Psoas muscle (tissue), 8 donors: ENCODE data around the gene DSE. TPM values are rescaled to one million over a fixed set of nuclear protein-coding genes. Genes with fewer than 3 reads are reported as not detected.

Source experiments
- ATAC-seq, 4 donors: fragments of 200-7000 bp; cut with Tn5 transposase; one replicate each; pipeline ENCODE4 v1.9.1; 2020; ENCODE audit warnings: moderate library complexity in 3 of 4, mild to moderate bottlenecking in 2 of 4
- DNase-seq, 2 donors: peaks; one replicate each; pipeline ENCODE4 v3.0.0-alpha.2; 2020
- H3K27ac ChIP-seq: fragments of 200-600 bp; one replicate; pipeline ENCODE4 v1.8.0; 2022
- H3K27me3 ChIP-seq, 3 donors: fragments of 200-600 bp in 1 of 3; one replicate each; pipeline versions ENCODE4 v1.6.1 to v1.8.0; 2013 to 2022; ENCODE audit warnings: low read length in 2 of 3, mild to moderate bottlenecking in 2 of 3, moderate library complexity in 1 of 3; ENCODE audit not compliant: insufficient read depth in 3 of 3
- H3K36me3 ChIP-seq, 2 donors: fragments of 200-600 bp in 1 of 2; one replicate each; pipeline versions ENCODE4 v1.6.1 to v1.8.0; 2013 to 2022; ENCODE audit warnings: low read depth in 1 of 2, mild to moderate bottlenecking in 1 of 2, moderate library complexity in 1 of 2; ENCODE audit not compliant: insufficient read depth in 1 of 2
- H3K4me1 ChIP-seq: fragments of 200-600 bp; one replicate; pipeline ENCODE4 v1.8.0; 2022
- H3K4me3 ChIP-seq: fragments of 200-600 bp; one replicate; pipeline ENCODE4 v1.8.0; 2022; ENCODE audit warnings: mild to moderate bottlenecking
- H3K9me3 ChIP-seq: fragments of 200-600 bp; one replicate; pipeline ENCODE4 v1.8.0; 2022
- CTCF ChIP-seq: fragments of 200-600 bp; IDR thresholded peaks from one replicate; pipeline ENCODE4 v1.8.0; 2022; ENCODE audit warnings: antibody characterized with exemption
- WGBS, 3 donors: extraction: QIAGEN DNeasy Blood & Tissue Kit; methylation state at CpG; one replicate each; pipeline versions ENCODE4 v1.1.6 to v1.1.7; 2013; 5-methylcytosine and 5-hydroxymethylcytosine counted together
- intact Hi-C, 2 donors: fragments of 100-400 bp; cut with DNase I; formaldehyde crosslinking; loops; one replicate each; pipeline versions ENCODE4 v1.11.0 to v1.14.2; 2022
- polyA plus RNA-seq, 3 donors: library from polyadenylated mRNA; stranded (reverse); fragments of 200-250 nt; gene quantifications; one replicate each; pipeline ENCODE4 v1.2.3, GENCODE V29; 2013
- total RNA-seq, 4 donors: library from RNA; stranded (reverse); fragmentation: NEBNext Ultra II Directional in 2 of 4; extraction: Animal tissue kit (Norgen Biotek cat#: 25700) in 2 of 4; gene quantifications; one replicate each; pipeline versions ENCODE4 v1.2.1 to v1.2.4, GENCODE V29; 2021 to 2023
- donor health status: healthy with polysubstance abuse.
- donor health status: DM: no; HTN: no; CAD: no; lungs with moderate emphysema.
- donor health status: Bipolar disorder and iron deficiency.
- donor health status: healthy.
- donor health status: DM: yes; HTN: yes; CAD: no.
- donor health status: DM: no; HTN: no; CAD: no.
- donor health status: DM: no; HTN: no; CAD: no.
- donor health status: DM: yes; HTN: yes; CAD: no.

The DSE gene
- total and polyA plus RNA-seq, 7 donors = 2.3 to 26.7 (median 9.6) TPM

- WGBS, 3 donors = 66 to 83% (median 81%) methylated on average over 2 of the region's 2 CpGs
- Histone ChIP-seq H3K27me3 (no peaks in the 10 kb centered on the region), H3K9me3 (no peaks in the 10 kb centered on the region), H3K4me3 (no peak overlapping the region), H3K27ac (no peak overlapping the region), H3K36me3 (peaks cover 0 to 42% of the 10 kb centered on the region in 2 donors), H3K4me1 (peaks cover 4% of the 10 kb centered on the region)
- no peak for TF ChIP-seq CTCF
- DNase-seq (no peak), ATAC-seq (peak in 1 of 4 donors; percentile 72)
- intact Hi-C loops = no loop called here
Measured at GRCh38 chr6:116429111-116429510, 58.4 kb downstream of the DSE start.

- no peak for TF ChIP-seq CTCF
- DNase-seq = no peak
- H3K9me3 ChIP-seq = no peaks in the 10 kb centered on the region
- H3K4me1 ChIP-seq = no peaks in the 10 kb centered on the region
- no peak for ATAC-seq
- peaks cover 0 to 42% of the 10 kb centered on the region in 2 donors for H3K36me3 ChIP-seq
- 91 to 92% (median 91%) methylated on average over 4 of the region's 4 CpGs for WGBS, 3 donors
- H3K27ac ChIP-seq = no peak overlapping the region
- no peaks in the 10 kb centered on the region for H3K27me3 ChIP-seq
- intact Hi-C loops = no loop called here
- H3K4me3 ChIP-seq = no peak overlapping the region
Measured at GRCh38 chr6:116430860-116431259, 60.1 kb downstream of the DSE start.

- DNase-seq (no peak), ATAC-seq (no peak)
- Histone ChIP-seq H3K36me3 (peaks cover 0 to 36% of the 10 kb centered on the region in 2 donors), H3K9me3 (no peaks in the 10 kb centered on the region), H3K4me1 (no peaks in the 10 kb centered on the region), H3K27ac (no peak overlapping the region), H3K4me3 (no peak overlapping the region), H3K27me3 (no peaks in the 10 kb centered on the region)
- no peak for TF ChIP-seq CTCF
- intact Hi-C loops = no loop called here
Measured at GRCh38 chr6:116431964-116432595, 61.3 kb downstream of the DSE start.

- H3K4me1 ChIP-seq = no peaks in the 10 kb centered on the region
- no peak for TF ChIP-seq CTCF
- H3K27ac ChIP-seq = no peak overlapping the region
- H3K27me3 ChIP-seq = no peaks in the 10 kb centered on the region
- intact Hi-C loops = no loop called here
- H3K4me3 ChIP-seq = no peak overlapping the region
- WGBS, 3 donors = 77 to 88% (median 80%) methylated on average over 4 of the region's 4 CpGs
- DNase-seq = no peak
- no peaks in the 10 kb centered on the region for H3K9me3 ChIP-seq
- ATAC-seq = no peak
- peaks cover 0 to 29% of the 10 kb centered on the region in 2 donors for H3K36me3 ChIP-seq
Measured at GRCh38 chr6:116433206-116433712, 62.5 kb downstream of the DSE start.
